Lung (tissue), 12 donors: ENCODE data around the gene TIMP1. TPM values are rescaled to one million over a fixed set of nuclear protein-coding genes. Genes with fewer than 3 reads are reported as not detected.
"Not testable (repeated sequence)": the region's sequence is repeated elsewhere in the genome, so short reads cannot be mapped to it uniquely, and the experiment has no call there.

ENCODE experiments used
- ATAC-seq: fragments of 200-7000 bp; cut with Tn5 transposase; one replicate; pipeline ENCODE4 v1.9.1; 2020; ENCODE audit warnings: moderate number of reproducible peaks; ENCODE audit not compliant: insufficient read depth, low FRiP score
- DNase-seq, 3 donors: peaks; one replicate each; pipeline ENCODE4 v3.0.0-alpha.2; 2013 to 2017
- H3K27ac ChIP-seq, 2 donors: one replicate each; pipeline ENCODE4 v1.5.1; 2013; ENCODE audit warnings: mild to moderate bottlenecking in 2 of 2, moderate library complexity in 2 of 2, control low read depth in 1 of 2, inconsistent platforms in 1 of 2, low read depth in 1 of 2, low read length in 1 of 2
- H3K27me3 ChIP-seq, 3 donors: one replicate each; pipeline ENCODE4 v1.5.1; 2013; ENCODE audit warnings: low read length in 2 of 3; ENCODE audit not compliant: control insufficient read depth in 3 of 3, insufficient read depth in 3 of 3
- H3K36me3 ChIP-seq, 4 donors: one replicate each; pipeline ENCODE4 v1.5.1; 2013; ENCODE audit warnings: low read length in 4 of 4, mild to moderate bottlenecking in 1 of 4, moderate library complexity in 1 of 4; ENCODE audit not compliant: control insufficient read depth in 4 of 4, insufficient read depth in 4 of 4
- H3K4me1 ChIP-seq, 5 donors: one replicate each; pipeline ENCODE4 v1.5.1; 2013; ENCODE audit warnings: low read length in 5 of 5, mild to moderate bottlenecking in 2 of 5, moderate library complexity in 1 of 5; ENCODE audit not compliant: control insufficient read depth in 5 of 5, insufficient read depth in 5 of 5
- H3K4me3 ChIP-seq: one replicate; pipeline ENCODE4 v1.5.1; 2013; ENCODE audit warnings: mild to moderate bottlenecking, control low read depth, moderate library complexity
- H3K9ac ChIP-seq, 2 donors: one replicate each; pipeline ENCODE4 v1.5.1; 2013; ENCODE audit warnings: low read length in 2 of 2, control low read depth in 1 of 2; ENCODE audit not compliant: insufficient read depth in 1 of 2
- H3K9me3 ChIP-seq, 4 donors: one replicate each; pipeline ENCODE4 v1.5.1; 2013; ENCODE audit warnings: low read length in 3 of 4, mild to moderate bottlenecking in 1 of 4, moderate library complexity in 1 of 4; ENCODE audit not compliant: control insufficient read depth in 4 of 4, insufficient read depth in 3 of 4
- WGBS, 2 donors: extraction: QIAGEN DNeasy Blood & Tissue Kit; methylation state at CpG; one replicate each; pipeline ENCODE4 v1.1.7; 2013; 5-methylcytosine and 5-hydroxymethylcytosine counted together
- polyA plus RNA-seq, 2 donors: library from polyadenylated mRNA; stranded (reverse); fragments of 200-250 nt; gene quantifications; one replicate each; pipeline ENCODE4 v1.2.1, GENCODE V29; 2013
- total RNA-seq, 2 donors: library from RNA; depleted of rRNA in 1 of 2; stranded (reverse); fragments of >200 nt in 1 of 2; gene quantifications; one replicate each; pipeline ENCODE4 v1.2.1, GENCODE V29; 2014 to 2021
- TF ChIP-seq, protein P1 (sequence below): IDR thresholded peaks from 2 replicates; pipeline ENCODE4 v1.5.1; 2012; ENCODE audit warnings: mild to moderate bottlenecking; ENCODE audit errors: control extremely low read depth, extremely low read depth
- donor health status: control.
- donor health status: control.
- donor health status: Bipolar disorder and iron deficiency.
- donor health status: healthy.
- donor health status: DM: yes; HTN: yes; CAD: no.

TIMP1 gene
- total and polyA plus RNA-seq, 4 donors = 65.3 to 2,202 (median 1,641) TPM

- TF ChIP-seq, protein P1, sequence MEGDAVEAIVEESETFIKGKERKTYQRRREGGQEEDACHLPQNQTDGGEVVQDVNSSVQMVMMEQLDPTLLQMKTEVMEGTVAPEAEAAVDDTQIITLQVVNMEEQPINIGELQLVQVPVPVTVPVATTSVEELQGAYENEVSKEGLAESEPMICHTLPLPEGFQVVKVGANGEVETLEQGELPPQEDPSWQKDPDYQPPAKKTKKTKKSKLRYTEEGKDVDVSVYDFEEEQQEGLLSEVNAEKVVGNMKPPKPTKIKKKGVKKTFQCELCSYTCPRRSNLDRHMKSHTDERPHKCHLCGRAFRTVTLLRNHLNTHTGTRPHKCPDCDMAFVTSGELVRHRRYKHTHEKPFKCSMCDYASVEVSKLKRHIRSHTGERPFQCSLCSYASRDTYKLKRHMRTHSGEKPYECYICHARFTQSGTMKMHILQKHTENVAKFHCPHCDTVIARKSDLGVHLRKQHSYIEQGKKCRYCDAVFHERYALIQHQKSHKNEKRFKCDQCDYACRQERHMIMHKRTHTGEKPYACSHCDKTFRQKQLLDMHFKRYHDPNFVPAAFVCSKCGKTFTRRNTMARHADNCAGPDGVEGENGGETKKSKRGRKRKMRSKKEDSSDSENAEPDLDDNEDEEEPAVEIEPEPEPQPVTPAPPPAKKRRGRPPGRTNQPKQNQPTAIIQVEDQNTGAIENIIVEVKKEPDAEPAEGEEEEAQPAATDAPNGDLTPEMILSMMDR = no peak
- Histone ChIP-seq H3K4me1 (no peaks in the 10 kb centered on the region), H3K9me3 (peaks cover 0 to 8% (median 0%) of the 10 kb centered on the region in 4 donors), H3K9ac (no peak overlapping the region), H3K4me3 (no peak overlapping the region), H3K27me3 (no peaks in the 10 kb centered on the region), H3K27ac (no peak overlapping the region), H3K36me3 (no peaks in the 10 kb centered on the region)
- no peak for ATAC-seq
- WGBS, 2 donors = 66 to 87% methylated on average over 4 of the region's 4 CpGs
- no peak for DNase-seq
Observed at GRCh38 chrX:47593522-47593921, 11.3 kb downstream of the TIMP1 start.

- 66 to 75% methylated on average over 1 of the region's 1 CpG for WGBS, 2 donors
- H3K36me3 ChIP-seq = no peaks in the 10 kb centered on the region
Observed at GRCh38 chrX:47595716-47596251, 13.5 kb downstream of the TIMP1 start.

DNA sequence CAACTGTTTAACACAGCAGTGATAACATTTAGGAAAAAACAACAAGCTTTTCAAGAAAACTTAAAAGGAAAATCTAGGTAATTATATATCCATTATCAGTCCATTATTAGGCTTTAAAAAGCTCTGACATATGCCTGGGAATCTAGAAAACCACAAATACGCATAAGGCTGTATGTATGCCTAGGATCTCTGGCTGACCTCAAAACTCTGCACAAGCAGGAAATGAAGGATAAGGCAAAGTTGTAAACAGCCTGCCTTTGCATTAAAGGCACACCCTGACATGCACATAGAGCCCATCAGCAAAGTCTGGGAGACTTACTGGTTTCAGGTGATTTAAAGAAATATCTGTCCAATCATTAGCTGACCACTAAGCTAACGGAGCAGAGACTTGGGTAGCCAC is 14.0 kb downstream of the TIMP1 start:
- Histone ChIP-seq H3K27ac (no peak overlapping the region), H3K36me3 (no peaks in the 10 kb centered on the region), H3K4me3 (no peak overlapping the region), H3K4me1 (no peaks in the 10 kb centered on the region), H3K9ac (no peak overlapping the region), H3K27me3 (no peaks in the 10 kb centered on the region), H3K9me3 (peaks cover 0 to 8% (median 2%) of the 10 kb centered on the region in 4 donors)
- DNase-seq (peak in 1 of 3 donors; percentile 35), ATAC-seq (no peak)
- 68 to 83% methylated on average over 2 of the region's 2 CpGs for WGBS, 2 donors
- TF ChIP-seq, protein P1 = no peak

More at GRCh38 chrX:47595716-47596251, 13.5 kb downstream of the TIMP1 start:
- H3K9me3 ChIP-seq = peaks cover 0 to 8% (median 2%) of the 10 kb centered on the region in 4 donors
- H3K27me3 ChIP-seq = no peaks in the 10 kb centered on the region
- no peak overlapping the region for H3K9ac ChIP-seq
- no peak overlapping the region for H3K4me3 ChIP-seq
- no peak overlapping the region for H3K27ac ChIP-seq
- ATAC-seq (no peak), DNase-seq (peak in 2 of 3 donors; percentile 40 to 44)
- TF ChIP-seq, protein P1 = no peak
- H3K4me1 ChIP-seq = no peaks in the 10 kb centered on the region

DNA sequence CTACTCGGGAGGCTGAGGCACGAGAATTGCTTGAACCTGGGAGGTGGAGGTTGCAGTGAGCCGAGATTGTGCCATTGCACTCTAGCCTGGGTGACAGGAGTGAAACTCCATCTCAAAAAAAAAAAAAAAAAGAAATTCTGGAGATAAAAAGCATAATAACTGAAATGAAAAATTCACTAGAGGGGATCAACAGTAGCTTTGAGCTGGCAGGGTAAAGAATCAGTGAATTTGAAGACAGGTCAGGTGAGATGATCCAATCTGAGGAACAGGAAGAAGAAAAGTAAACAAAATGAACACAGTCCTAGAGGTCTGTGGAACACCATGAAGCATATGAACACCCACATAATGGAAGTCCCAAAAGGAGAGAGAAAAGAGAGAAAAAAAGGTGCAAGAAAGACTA is 15.0 kb downstream of the TIMP1 start:
- Histone ChIP-seq H3K9me3 (peaks cover 0 to 8% (median 2%) of the 10 kb centered on the region in 4 donors), H3K27me3 (no peaks in the 10 kb centered on the region), H3K9ac (no peak overlapping the region), H3K4me1 (no peaks in the 10 kb centered on the region), H3K36me3 (no peaks in the 10 kb centered on the region), H3K27ac (no peak overlapping the region), H3K4me3 (no peak overlapping the region)
- 84 to 91% methylated on average over 3 of the region's 3 CpGs for WGBS, 2 donors
- DNase-seq (no peak), ATAC-seq (no peak)
- TF ChIP-seq, protein P1 = no peak

DNA sequence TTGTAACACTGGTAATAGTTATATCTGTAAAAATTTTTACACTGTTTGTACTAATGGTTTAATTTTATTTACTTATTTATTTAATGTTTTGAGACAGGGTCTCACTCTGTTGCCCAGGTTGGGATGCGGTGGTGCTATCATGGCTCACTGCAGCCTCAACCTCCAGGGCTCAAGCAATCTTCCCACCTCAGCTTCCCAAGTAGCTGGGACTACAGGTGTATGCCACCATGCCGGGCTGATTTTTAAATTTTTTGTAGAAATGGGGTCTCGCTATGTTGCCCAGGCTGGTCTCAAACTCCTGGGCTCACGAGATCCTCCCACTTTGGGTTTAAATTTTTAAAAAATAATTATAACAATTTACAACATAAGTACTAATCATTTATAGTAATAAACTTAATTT is 20.9 kb downstream of the TIMP1 start:
- not testable (repeated sequence) for H3K27me3 ChIP-seq, DNase-seq, H3K36me3 ChIP-seq, H3K27ac ChIP-seq, ATAC-seq, H3K4me1 ChIP-seq, H3K9me3 ChIP-seq, H3K9ac ChIP-seq, H3K4me3 ChIP-seq
- 92 to 95% methylated on average over 4 of the region's 4 CpGs for WGBS, 2 donors
